Neural progenitor cell (in vitro differentiated cells): ENCODE data around the gene DDX47. TPM values are rescaled to one million over a fixed set of nuclear protein-coding genes. Genes with fewer than 3 reads are reported as not detected.
A peak's percentile ranks its signal among the peaks of the same experiment; 100 is the strongest.

Experiments
- DNase-seq: peaks from one replicate; pipeline ENCODE4 v3.0.0-alpha.2; 2016; ENCODE audit warnings: low spot score
- H2AFZ ChIP-seq: fragments of 200-600 bp; sonication (generic); replicated peaks from 2 replicates; pipeline ENCODE4 v1.6.1; 2016; ENCODE audit warnings: antibody characterized with exemption
- H3F3A ChIP-seq: fragments of 200-600 bp; sonication (generic); 2 replicates; pipeline ENCODE4 v1.6.1; 2016; ENCODE audit warnings: antibody characterized with exemption, low read depth
- H3K27ac ChIP-seq: fragments of 200-600 bp; sonication (generic); 2 replicates; pipeline ENCODE4 v1.5.1; 2016; ENCODE audit warnings: mild to moderate bottlenecking
- H3K27me3 ChIP-seq: fragments of 200-600 bp; sonication (generic); 2 replicates; pipeline ENCODE4 v1.6.1; 2016; ENCODE audit warnings: mild to moderate bottlenecking, moderate library complexity
- H3K36me3 ChIP-seq: fragments of 200-600 bp; sonication (generic); 2 replicates; pipeline ENCODE4 v1.5.1; 2016
- H3K4me1 ChIP-seq: fragments of 200-600 bp; sonication (generic); 2 replicates; pipeline ENCODE4 v1.6.1; 2016; ENCODE audit warnings: mixed run types
- H3K4me2 ChIP-seq: fragments of 200-600 bp; sonication (generic); 2 replicates; pipeline ENCODE4 v1.6.1; 2016
- H3K4me3 ChIP-seq: fragments of 200-600 bp; sonication (generic); 2 replicates; pipeline ENCODE4 v1.5.1; 2016
- H3K79me2 ChIP-seq: fragments of 200-600 bp; sonication (generic); 2 replicates; pipeline ENCODE4 v1.6.1; 2016; ENCODE audit warnings: low read depth
- H3K9ac ChIP-seq: fragments of 200-600 bp; sonication (generic); 2 replicates; pipeline ENCODE4 v1.6.1; 2016
- H3K9me3 ChIP-seq: fragments of 200-600 bp; sonication (generic); 2 replicates; pipeline ENCODE4 v1.5.1; 2016; ENCODE audit warnings: low read depth
- H4K20me1 ChIP-seq: fragments of 200-600 bp; sonication (generic); 2 replicates; pipeline ENCODE4 v1.6.1; 2016; ENCODE audit warnings: low read depth
- H3K27ac Mint-ChIP-seq: 3 replicates; pipeline ENCODE4 v1.8.0; 2021; ENCODE audit warnings: mixed read lengths
- H3K27me3 Mint-ChIP-seq: 2 replicates; pipeline ENCODE4 v1.8.0; 2022; ENCODE audit warnings: low read depth, mild to moderate bottlenecking, inconsistent platforms, moderate library complexity, mixed read lengths; ENCODE audit not compliant: insufficient read depth
- H3K36me3 Mint-ChIP-seq: 3 replicates; pipeline ENCODE4 v1.8.0; 2021; ENCODE audit warnings: mixed read lengths
- H3K4me1 Mint-ChIP-seq: 3 replicates; pipeline ENCODE4 v1.8.0; 2021; ENCODE audit warnings: mixed read lengths
- H3K4me3 Mint-ChIP-seq: 3 replicates; pipeline ENCODE4 v1.8.0; 2021; ENCODE audit warnings: mild to moderate bottlenecking, moderate library complexity, mixed read lengths
- H3K9me3 Mint-ChIP-seq: 3 replicates; pipeline ENCODE4 v1.8.0; 2020; ENCODE audit warnings: mixed read lengths
- EZH2 ChIP-seq: fragments of 200-600 bp; sonication (generic); IDR thresholded peaks from 2 replicates; pipeline ENCODE4 v1.6.1; 2017; ENCODE audit warnings: antibody characterized with exemption, mild to moderate bottlenecking, moderate library complexity
- EZH2phosphoT487 ChIP-seq: fragments of 200-600 bp; sonication (generic); IDR thresholded peaks from 2 replicates; pipeline ENCODE4 v1.6.1; 2017; ENCODE audit warnings: antibody characterized with exemption
- total RNA-seq: library from RNA; depleted of rRNA; stranded (reverse); fragments of >200 nt; gene quantifications from 2 replicates; pipeline ENCODE4 v1.2.3, GENCODE V29; 2015; ENCODE audit warnings: low replicate concordance
- TF ChIP-seq, protein P1 (sequence below): fragments of 200-600 bp; sonication (generic); IDR thresholded peaks from 2 replicates; pipeline ENCODE4 v1.5.1; 2017; ENCODE audit warnings: antibody characterized with exemption, mild to moderate bottlenecking

The DDX47 gene
- total RNA-seq, 1 donor from 2014 or later, result 107 TPM

- H3K4me1 ChIP-seq, result no peaks in the 10 kb centered on the region
- H3K4me3 ChIP-seq, result no peak overlapping the region
- H3K9me3 Mint-ChIP-seq, result peaks cover 24% of the 10 kb centered on the region
- H3K27ac Mint-ChIP-seq, result no peak overlapping the region
- no peaks in the 10 kb centered on the region for H3K9me3 ChIP-seq
- no peak overlapping the region for H3K4me2 ChIP-seq
- no peak for DNase-seq
- H3K36me3 Mint-ChIP-seq, result peaks cover 12% of the 10 kb centered on the region
- no peak overlapping the region for H3K9ac ChIP-seq
- H3K4me1 Mint-ChIP-seq, result no peaks in the 10 kb centered on the region
- H3K27me3 Mint-ChIP-seq, result peaks cover 2% of the 10 kb centered on the region
- H3K36me3 ChIP-seq, result no peaks in the 10 kb centered on the region
- H3F3A ChIP-seq, result peaks cover 5% of the 10 kb centered on the region
- no peaks in the 10 kb centered on the region for H3K79me2 ChIP-seq
- no peak overlapping the region for H3K27ac ChIP-seq
- H4K20me1 ChIP-seq, result no peaks in the 10 kb centered on the region
- no peak overlapping the region for H2AFZ ChIP-seq
- H3K27me3 ChIP-seq, result no peaks in the 10 kb centered on the region
- no peak overlapping the region for H3K4me3 Mint-ChIP-seq
- TF ChIP-seq, protein P1, sequence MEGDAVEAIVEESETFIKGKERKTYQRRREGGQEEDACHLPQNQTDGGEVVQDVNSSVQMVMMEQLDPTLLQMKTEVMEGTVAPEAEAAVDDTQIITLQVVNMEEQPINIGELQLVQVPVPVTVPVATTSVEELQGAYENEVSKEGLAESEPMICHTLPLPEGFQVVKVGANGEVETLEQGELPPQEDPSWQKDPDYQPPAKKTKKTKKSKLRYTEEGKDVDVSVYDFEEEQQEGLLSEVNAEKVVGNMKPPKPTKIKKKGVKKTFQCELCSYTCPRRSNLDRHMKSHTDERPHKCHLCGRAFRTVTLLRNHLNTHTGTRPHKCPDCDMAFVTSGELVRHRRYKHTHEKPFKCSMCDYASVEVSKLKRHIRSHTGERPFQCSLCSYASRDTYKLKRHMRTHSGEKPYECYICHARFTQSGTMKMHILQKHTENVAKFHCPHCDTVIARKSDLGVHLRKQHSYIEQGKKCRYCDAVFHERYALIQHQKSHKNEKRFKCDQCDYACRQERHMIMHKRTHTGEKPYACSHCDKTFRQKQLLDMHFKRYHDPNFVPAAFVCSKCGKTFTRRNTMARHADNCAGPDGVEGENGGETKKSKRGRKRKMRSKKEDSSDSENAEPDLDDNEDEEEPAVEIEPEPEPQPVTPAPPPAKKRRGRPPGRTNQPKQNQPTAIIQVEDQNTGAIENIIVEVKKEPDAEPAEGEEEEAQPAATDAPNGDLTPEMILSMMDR, result no peak
- TF ChIP-seq EZH2phosphoT487 (no peak), EZH2 (no peak)
These were observed 38.4 kb upstream of the DDX47 start for GRCh38 chr12:12774791-12775190.

DNA sequence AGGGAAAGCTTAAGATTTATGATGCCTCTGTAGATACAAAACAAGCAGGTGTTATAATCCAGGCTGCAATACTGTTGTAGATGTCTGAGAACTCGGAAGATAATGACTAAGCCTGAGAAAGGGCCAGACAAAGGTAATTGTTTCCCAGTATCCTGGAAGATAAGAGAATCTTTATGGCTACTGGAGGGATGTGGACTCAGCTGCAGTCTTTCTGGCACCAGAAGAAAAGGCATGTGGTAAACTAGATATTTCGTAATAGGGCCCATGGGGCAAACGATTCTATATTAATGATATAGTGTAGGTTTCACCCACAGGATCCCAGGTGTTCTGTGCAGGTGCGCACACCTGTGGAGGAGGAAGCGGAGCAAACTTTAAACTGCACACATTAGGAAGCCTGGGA lies 36.9 kb upstream of the DDX47 start:
- H3K4me1 Mint-ChIP-seq, result no peaks in the 10 kb centered on the region
- no peaks in the 10 kb centered on the region for H3K79me2 ChIP-seq
- peaks cover 5% of the 10 kb centered on the region for H3F3A ChIP-seq
- H3K4me3 Mint-ChIP-seq, result no peak overlapping the region
- no peak overlapping the region for H3K4me3 ChIP-seq
- peaks cover 15% of the 10 kb centered on the region for H3K9me3 Mint-ChIP-seq
- no peak for TF ChIP-seq EZH2phosphoT487
- no peaks in the 10 kb centered on the region for H3K9me3 ChIP-seq
- H3K36me3 ChIP-seq, result no peaks in the 10 kb centered on the region
- no peaks in the 10 kb centered on the region for H3K27me3 ChIP-seq
- H3K27ac ChIP-seq, result no peak overlapping the region
- no peak overlapping the region for H2AFZ ChIP-seq
- H3K27me3 Mint-ChIP-seq, result peaks cover 2% of the 10 kb centered on the region
- H3K27ac Mint-ChIP-seq, result peak overlapping the region; percentile 7
- DNase-seq, result no peak
- H3K9ac ChIP-seq, result no peak overlapping the region
- peaks cover 11% of the 10 kb centered on the region for H3K36me3 Mint-ChIP-seq
- H3K4me1 ChIP-seq, result no peaks in the 10 kb centered on the region
- H4K20me1 ChIP-seq, result no peaks in the 10 kb centered on the region
- H3K4me2 ChIP-seq, result no peak overlapping the region

GRCh38 chr12:12777092-12777491 lies 36.1 kb upstream of the DDX47 start:
- Histone ChIP-seq H3K4me1 (no peaks in the 10 kb centered on the region), H3F3A (peaks cover 5% of the 10 kb centered on the region), H3K4me3 (no peak overlapping the region), H3K27me3 (no peaks in the 10 kb centered on the region), H3K36me3 (no peaks in the 10 kb centered on the region), H3K4me2 (no peak overlapping the region), H2AFZ (no peak overlapping the region), H3K9ac (no peak overlapping the region), H3K79me2 (no peaks in the 10 kb centered on the region), H3K27ac (no peak overlapping the region), H3K9me3 (no peaks in the 10 kb centered on the region), H4K20me1 (no peaks in the 10 kb centered on the region)
- no peak overlapping the region for H3K27ac Mint-ChIP-seq
- peaks cover 14% of the 10 kb centered on the region for H3K9me3 Mint-ChIP-seq
- TF ChIP-seq EZH2, result no peak
- TF ChIP-seq EZH2phosphoT487, result no peak
- TF ChIP-seq, protein P1, result no peak
- H3K27me3 Mint-ChIP-seq, result peaks cover 2% of the 10 kb centered on the region
- H3K36me3 Mint-ChIP-seq, result peaks cover 10% of the 10 kb centered on the region
- no peak overlapping the region for H3K4me3 Mint-ChIP-seq
- H3K4me1 Mint-ChIP-seq, result no peaks in the 10 kb centered on the region
- DNase-seq, result no peak

GRCh38 chr12:12779007-12779406 lies 34.1 kb upstream of the DDX47 start:
- Histone ChIP-seq H3K79me2 (no peaks in the 10 kb centered on the region), H3K9ac (no peak overlapping the region), H4K20me1 (no peaks in the 10 kb centered on the region), H3K27ac (no peak overlapping the region), H3K27me3 (no peaks in the 10 kb centered on the region), H2AFZ (no peak overlapping the region), H3K4me2 (no peak overlapping the region), H3F3A (peaks cover 5% of the 10 kb centered on the region), H3K4me3 (no peak overlapping the region), H3K4me1 (no peaks in the 10 kb centered on the region), H3K9me3 (no peaks in the 10 kb centered on the region), H3K36me3 (no peaks in the 10 kb centered on the region)
- no peak for TF ChIP-seq EZH2phosphoT487
- TF ChIP-seq, protein P1, result no peak
- TF ChIP-seq EZH2, result no peak
- Mint-ChIP-seq H3K36me3 (peaks cover 7% of the 10 kb centered on the region), H3K27me3 (peaks cover 2% of the 10 kb centered on the region), H3K4me1 (peaks cover 4% of the 10 kb centered on the region), H3K27ac (no peak overlapping the region), H3K9me3 (peaks cover 4% of the 10 kb centered on the region), H3K4me3 (no peak overlapping the region)
- no peak for DNase-seq
